HAP-1 (cell line): ENCODE results near the gene GOLGA6L4.
"Not testable (repeated sequence)": the region's sequence is repeated elsewhere in the genome, so short reads cannot be mapped to it uniquely, and the experiment has no call there.

Experiments used
- DNase-seq, 2 experiments: peaks; one replicate each; pipeline ENCODE4 v3.0.0-alpha.2; 2016 to 2020; ENCODE audit warnings: low spot score in 2 of 2
- H3K27me3 ChIP-seq: fragments of 250-450 bp; sonication (Bioruptor Pico); 2 replicates; pipeline ENCODE4 v1.5.1; 2020; ENCODE audit warnings: low read depth, mild to moderate bottlenecking, moderate library complexity
- H3K36me3 ChIP-seq: fragments of 250-450 bp; sonication (Bioruptor Pico); replicated peaks from 2 replicates; pipeline ENCODE4 v1.5.1; 2020; ENCODE audit warnings: mild to moderate bottlenecking
- H3K4me1 ChIP-seq: fragments of 250-450 bp; sonication (Bioruptor Pico); 2 replicates; pipeline ENCODE4 v1.5.1; 2020; ENCODE audit warnings: mild to moderate bottlenecking
- H3K4me3 ChIP-seq: fragments of 250-450 bp; sonication (Bioruptor Pico); 2 replicates; pipeline ENCODE4 v1.5.1; 2020; ENCODE audit warnings: mild to moderate bottlenecking, moderate library complexity
- H3K9me3 ChIP-seq: fragments of 250-450 bp; sonication (Bioruptor Pico); 2 replicates; pipeline ENCODE4 v1.5.1; 2020; ENCODE audit warnings: mild to moderate bottlenecking, moderate library complexity
- in situ Hi-C: fragments of 300-500 bp; cut with MboI; formaldehyde crosslinking; loops from 3 replicates; pipeline ENCODE4 v1.14.3; 2020; ENCODE audit warnings: low sequenced_read_pairs, inconsistent platforms, mixed read lengths

The GOLGA6L4 gene

DNA sequence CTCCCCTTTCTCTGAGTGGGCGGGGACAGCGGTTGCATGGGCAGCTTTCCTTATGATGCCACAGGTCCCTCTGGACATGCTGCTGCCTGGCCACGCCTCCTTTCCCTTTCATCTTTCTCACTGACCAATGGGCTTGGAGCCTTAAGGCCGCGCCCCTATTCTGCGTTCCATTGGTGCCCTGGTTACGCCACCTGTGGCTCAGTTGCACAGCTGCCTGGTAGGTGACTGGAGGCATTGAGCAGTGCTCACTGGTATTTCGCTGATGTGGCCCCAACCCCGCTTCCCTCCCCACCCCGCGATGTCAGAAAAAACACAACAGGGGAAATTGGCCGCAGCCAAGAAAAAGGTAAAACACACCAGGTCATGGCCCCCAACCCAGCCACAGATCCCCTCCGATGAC is at the start of gene GOLGA6L4:
Gene GOLGA6L4 (plus strand): TSS at position 201 of the 400 bp plus-strand sequence. CDS start 62 bp downstream, at position 263.
- H3K4me3 ChIP-seq, H3K36me3 ChIP-seq, H3K4me1 ChIP-seq, H3K27me3 ChIP-seq, H3K9me3 ChIP-seq, in situ Hi-C loops: not testable (repeated sequence)
- DNase-seq: peak in 1 of 2 experiments; percentile 55

DNA sequence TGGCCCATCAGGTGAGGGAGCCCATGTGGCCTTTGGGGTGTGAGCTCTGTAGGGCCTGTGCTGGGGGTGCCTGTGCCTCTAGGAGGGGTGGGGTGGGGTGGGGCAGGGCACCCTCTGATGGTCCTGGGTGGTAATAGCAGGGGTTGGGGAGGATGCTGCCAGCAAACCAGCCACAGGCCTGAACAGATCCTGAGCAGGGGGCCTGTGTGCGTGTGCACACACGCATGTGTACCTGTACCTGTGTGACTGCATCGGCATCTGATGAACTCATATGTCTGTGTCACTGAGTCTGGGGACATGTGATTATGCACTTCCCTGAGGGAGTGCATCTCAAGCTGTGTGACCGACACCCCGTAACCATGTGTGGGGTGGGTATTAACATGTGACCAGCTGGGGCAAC is 42.6 kb upstream of the GOLGA6L4 start:
- H3K36me3 ChIP-seq, in situ Hi-C loops, H3K4me1 ChIP-seq, H3K9me3 ChIP-seq, H3K4me3 ChIP-seq, H3K27me3 ChIP-seq, DNase-seq: not testable (repeated sequence)

GRCh38 chr15:84195603-84196002 is 40.0 kb upstream of the GOLGA6L4 start:
- H3K4me1 ChIP-seq, in situ Hi-C loops, H3K27me3 ChIP-seq, DNase-seq, H3K4me3 ChIP-seq, H3K9me3 ChIP-seq, H3K36me3 ChIP-seq: not testable (repeated sequence)

DNA sequence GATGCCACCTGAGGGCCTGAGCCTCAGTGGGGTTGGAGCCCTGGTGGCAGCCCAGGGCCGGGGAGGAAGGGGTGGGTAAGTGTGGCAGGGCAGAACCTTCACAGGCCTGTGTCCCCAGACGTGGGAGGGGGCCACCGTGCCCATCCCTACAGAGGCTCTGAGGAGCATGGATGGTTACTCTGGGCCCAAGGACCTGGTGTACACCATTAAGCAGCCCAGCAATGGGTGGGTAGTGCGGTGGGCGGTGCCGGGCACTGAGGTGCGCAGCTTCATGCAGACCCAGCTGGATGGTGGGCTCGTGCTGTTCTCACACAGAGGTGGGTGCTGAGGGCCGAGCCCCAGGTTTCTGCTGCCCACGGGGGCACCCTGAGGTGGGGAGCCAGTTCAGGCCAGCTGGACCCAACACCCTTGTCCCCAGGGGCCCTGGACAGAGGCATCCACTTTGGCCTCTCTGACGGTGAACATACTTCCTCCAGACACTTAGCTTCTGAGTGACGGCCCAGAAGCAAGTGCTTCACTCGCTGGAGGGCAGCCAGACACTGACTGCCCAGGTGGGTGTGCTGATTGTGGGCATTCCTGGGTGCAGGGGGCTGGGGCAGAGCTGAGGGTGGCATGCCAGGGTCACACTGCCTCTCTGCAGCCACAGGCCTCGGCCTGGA is 38.9 kb upstream of the GOLGA6L4 start:
- H3K36me3 ChIP-seq, H3K4me1 ChIP-seq, H3K27me3 ChIP-seq, H3K4me3 ChIP-seq, DNase-seq, in situ Hi-C loops, H3K9me3 ChIP-seq: not testable (repeated sequence)

DNA sequence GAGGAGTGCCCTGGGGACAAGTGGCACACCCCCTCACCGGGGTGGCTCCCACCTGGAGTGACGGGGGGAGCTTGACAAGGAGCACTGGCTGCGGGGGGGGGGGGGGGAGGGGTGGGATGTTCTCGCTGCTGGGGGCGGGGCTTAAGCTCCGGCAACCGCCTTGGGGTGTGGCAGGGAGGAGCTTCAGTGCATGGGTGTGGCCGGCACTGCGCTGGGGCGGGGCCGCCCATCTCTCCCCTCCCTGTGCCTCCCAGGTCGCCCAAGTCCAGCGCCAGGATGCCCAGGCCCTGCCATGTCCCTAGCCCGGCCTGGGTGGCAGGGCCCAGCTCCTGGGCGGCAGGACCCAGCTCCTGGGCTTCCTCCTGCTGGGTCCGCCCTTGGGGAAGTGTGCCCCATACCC is 35.7 kb upstream of the GOLGA6L4 start:
- H3K36me3 ChIP-seq, H3K4me1 ChIP-seq, H3K4me3 ChIP-seq, in situ Hi-C loops, H3K27me3 ChIP-seq, H3K9me3 ChIP-seq: not testable (repeated sequence)
- DNase-seq: peak in 1 of 2 experiments; percentile 29

- in situ Hi-C loops, H3K4me3 ChIP-seq, H3K9me3 ChIP-seq, H3K36me3 ChIP-seq, H3K4me1 ChIP-seq, H3K27me3 ChIP-seq: not testable (repeated sequence)
- DNase-seq: peak in 1 of 2 experiments; percentile 31
Measured at GRCh38 chr15:84246441-84246840, 10.9 kb downstream of the GOLGA6L4 start.
